ENCODE data around the gene ANO4.
A peak's percentile ranks its signal among the peaks of the same experiment; 100 is the strongest.
"Not testable (repeated sequence)": the region's sequence is repeated elsewhere in the genome, so short reads cannot be mapped to it uniquely, and the experiment has no call there.

The ANO4 gene

DNA sequence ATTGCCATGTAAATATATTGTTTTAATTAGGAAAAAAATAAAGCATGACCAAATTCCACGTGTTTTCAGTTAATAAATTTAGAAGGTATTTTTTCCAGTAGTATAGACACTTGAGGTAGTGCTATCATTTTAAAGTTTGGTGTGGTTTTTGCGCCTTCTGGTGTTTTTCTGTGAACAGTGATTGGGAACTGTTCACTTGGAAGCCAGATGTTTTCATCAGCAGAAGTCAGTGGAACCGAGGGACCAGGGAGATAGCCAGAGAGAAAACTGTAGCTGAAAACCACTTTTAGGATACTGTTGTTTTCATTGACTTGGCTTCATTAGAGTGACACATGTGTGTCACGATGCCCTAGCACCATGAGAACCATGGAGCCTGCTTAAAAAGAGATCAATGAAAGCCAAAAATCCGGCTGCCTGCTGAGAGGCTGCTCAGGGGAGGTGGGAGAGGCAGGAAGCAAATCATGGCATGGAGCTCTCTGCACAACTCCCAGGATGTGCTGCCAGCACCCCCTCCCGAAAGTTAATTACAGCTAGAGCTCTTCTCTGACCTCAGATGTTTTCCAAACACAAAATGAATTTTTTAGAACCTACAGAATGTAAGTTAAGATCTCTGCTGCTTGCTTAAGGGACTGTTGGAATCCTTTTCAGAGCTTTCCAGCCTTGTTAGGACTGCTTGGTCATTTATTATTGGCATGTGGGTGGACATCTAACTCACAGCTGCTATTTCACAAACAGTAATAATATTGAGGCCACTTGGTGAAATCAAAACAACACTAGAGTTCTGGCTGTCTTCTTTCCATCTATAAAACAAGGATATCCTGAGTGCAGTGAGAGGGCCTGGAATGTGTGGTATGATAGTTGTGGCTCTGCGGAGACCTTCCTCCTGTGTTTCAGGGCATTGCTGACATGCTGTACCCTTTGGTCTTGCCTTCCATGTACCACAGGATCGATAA, 192.3 kb downstream of the ANO4 start:
- TF ChIP-seq, protein P1, sequence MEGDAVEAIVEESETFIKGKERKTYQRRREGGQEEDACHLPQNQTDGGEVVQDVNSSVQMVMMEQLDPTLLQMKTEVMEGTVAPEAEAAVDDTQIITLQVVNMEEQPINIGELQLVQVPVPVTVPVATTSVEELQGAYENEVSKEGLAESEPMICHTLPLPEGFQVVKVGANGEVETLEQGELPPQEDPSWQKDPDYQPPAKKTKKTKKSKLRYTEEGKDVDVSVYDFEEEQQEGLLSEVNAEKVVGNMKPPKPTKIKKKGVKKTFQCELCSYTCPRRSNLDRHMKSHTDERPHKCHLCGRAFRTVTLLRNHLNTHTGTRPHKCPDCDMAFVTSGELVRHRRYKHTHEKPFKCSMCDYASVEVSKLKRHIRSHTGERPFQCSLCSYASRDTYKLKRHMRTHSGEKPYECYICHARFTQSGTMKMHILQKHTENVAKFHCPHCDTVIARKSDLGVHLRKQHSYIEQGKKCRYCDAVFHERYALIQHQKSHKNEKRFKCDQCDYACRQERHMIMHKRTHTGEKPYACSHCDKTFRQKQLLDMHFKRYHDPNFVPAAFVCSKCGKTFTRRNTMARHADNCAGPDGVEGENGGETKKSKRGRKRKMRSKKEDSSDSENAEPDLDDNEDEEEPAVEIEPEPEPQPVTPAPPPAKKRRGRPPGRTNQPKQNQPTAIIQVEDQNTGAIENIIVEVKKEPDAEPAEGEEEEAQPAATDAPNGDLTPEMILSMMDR (IDR thresholded peaks at IDR 0.05; ENCODE audit: low read depth, low read length), result no peak
- DNase-seq (ENCODE audit: low read depth in 2 of 2), result peak in 1 of 2 donors; percentile 19
- no peak overlapping the region for H3K4me3 ChIP-seq (replicated peaks in 1 of 2; ENCODE audit: low read depth in 2 of 2, low read length in 2 of 2)

GRCh38 chr12:100987552-100988521, 193.3 kb downstream of the ANO4 start:
- no peak overlapping the region for H3K4me3 ChIP-seq (replicated peaks in 1 of 2; ENCODE audit: low read depth in 2 of 2, low read length in 2 of 2)
- TF ChIP-seq, protein P1 (IDR thresholded peaks at IDR 0.05; ENCODE audit: low read depth, low read length), result peak; percentile 53
- peak; percentile 38 to 58 for DNase-seq (ENCODE audit: low read depth in 2 of 2)

DNA sequence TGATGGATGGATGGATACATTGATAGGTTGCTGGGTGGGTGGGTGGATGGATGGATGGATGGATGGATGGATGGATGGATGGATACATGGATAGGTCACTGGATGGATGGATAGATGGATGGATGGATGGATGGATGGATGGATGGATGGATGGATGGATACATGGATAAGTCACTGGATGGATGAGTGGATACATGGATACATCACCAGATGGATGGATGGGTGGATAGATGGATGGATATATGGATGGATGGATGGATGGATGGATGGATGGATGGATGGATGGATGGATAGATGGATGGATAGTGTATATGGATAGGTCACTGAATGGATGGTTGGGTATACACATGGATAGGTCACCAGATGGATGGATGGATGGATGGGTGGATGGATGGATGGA, 194.9 kb downstream of the ANO4 start:
- not testable (repeated sequence) for DNase-seq (ENCODE audit: low read depth in 2 of 2)

DNA sequence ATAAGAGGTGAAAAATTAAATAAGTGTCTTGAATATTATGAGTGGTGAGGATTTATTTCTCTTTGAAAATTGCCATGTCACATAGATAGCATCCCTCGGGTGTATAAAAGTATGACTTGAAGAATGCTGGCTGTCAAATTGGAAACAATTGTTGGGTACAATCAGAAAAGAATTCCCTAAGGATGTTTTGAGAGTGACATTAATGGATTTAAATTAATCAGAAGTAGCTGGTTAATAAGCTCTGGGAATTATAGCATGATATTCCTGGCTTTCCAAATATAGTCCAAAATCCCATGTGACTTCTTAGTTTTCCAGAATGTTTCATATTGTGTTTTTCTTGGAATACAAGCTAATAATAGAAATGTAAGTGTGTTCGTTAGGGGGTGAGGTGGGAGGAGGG, 196.5 kb downstream of the ANO4 start:
- no peak overlapping the region for H3K4me3 ChIP-seq (replicated peaks in 1 of 2; ENCODE audit: low read depth in 2 of 2, low read length in 2 of 2)
- DNase-seq (ENCODE audit: low read depth in 2 of 2), result no peak
- TF ChIP-seq, protein P1 (IDR thresholded peaks at IDR 0.05; ENCODE audit: low read depth, low read length), result no peak

More for the DNA sequence above, 194.9 kb downstream of the ANO4 start:
- H3K4me3 ChIP-seq (replicated peaks in 1 of 2; ENCODE audit: low read depth in 2 of 2, low read length in 2 of 2), result not testable (repeated sequence)

- H3K4me3 ChIP-seq (replicated peaks in 1 of 2; ENCODE audit: low read depth in 2 of 2, low read length in 2 of 2), result no peak overlapping the region
- TF ChIP-seq, protein P1 (IDR thresholded peaks at IDR 0.05; ENCODE audit: low read depth, low read length), result no peak
- DNase-seq (ENCODE audit: low read depth in 2 of 2), result no peak
Observed at GRCh38 chr12:100992194-100992593, 197.6 kb downstream of the ANO4 start.

GRCh38 chr12:100993916-100994450, 199.4 kb downstream of the ANO4 start:
- TF ChIP-seq, protein P1 (IDR thresholded peaks at IDR 0.05; ENCODE audit: low read depth, low read length), result no peak
- DNase-seq (ENCODE audit: low read depth in 2 of 2), result no peak
- no peak overlapping the region for H3K4me3 ChIP-seq (replicated peaks in 1 of 2; ENCODE audit: low read depth in 2 of 2, low read length in 2 of 2)

Measured in cardiac fibroblast (primary cell).